HG03378 (cell line): ENCODE results near the gene CCDC134.

ENCODE experiments used
- ATAC-seq: cut with Tn5 transposase; IDR thresholded peaks from one replicate; pipeline ENCODE4 v1.9.1; 2021; ENCODE audit warnings: mild to moderate bottlenecking, moderate library complexity; ENCODE audit not compliant: unreplicated experiment

The CCDC134 gene

GRCh38 chr22:41800348-41801146, at the start of gene CCDC134:
Gene CCDC134 (plus strand): TSS chr22:41800679. CDS start chr22:41808891, 8,212 bp downstream.
- ATAC-seq, result no peak

GRCh38 chr22:41752011-41752970, 48.2 kb upstream of the CCDC134 start:
- ATAC-seq, result no peak

- ATAC-seq, result no peak
Observed at GRCh38 chr22:41753984-41754383, 46.5 kb upstream of the CCDC134 start.

GRCh38 chr22:41757502-41757901, 43.0 kb upstream of the CCDC134 start:
- ATAC-seq, result no peak

- no peak for ATAC-seq
Observed at GRCh38 chr22:41758231-41758630, 42.2 kb upstream of the CCDC134 start.

GRCh38 chr22:41762980-41763779, 37.3 kb upstream of the CCDC134 start:
- no peak for ATAC-seq

- ATAC-seq, result no peak
Observed at GRCh38 chr22:41766476-41766875, 34.0 kb upstream of the CCDC134 start.

- ATAC-seq, result no peak
Observed at GRCh38 chr22:41768430-41768829, 32.0 kb upstream of the CCDC134 start.

- ATAC-seq, result no peak
Observed at GRCh38 chr22:41770715-41771468, 29.6 kb upstream of the CCDC134 start.

GRCh38 chr22:41772198-41772597, 28.3 kb upstream of the CCDC134 start:
- ATAC-seq, result no peak

- no peak for ATAC-seq
Observed at GRCh38 chr22:41772645-41773044, 27.8 kb upstream of the CCDC134 start.

GRCh38 chr22:41775338-41775737, 25.1 kb upstream of the CCDC134 start:
- ATAC-seq, result no peak

- ATAC-seq, result no peak
Observed at GRCh38 chr22:41775976-41776375, 24.5 kb upstream of the CCDC134 start.

GRCh38 chr22:41776381-41776780, 24.1 kb upstream of the CCDC134 start:
- ATAC-seq, result no peak

GRCh38 chr22:41777749-41778425, 22.6 kb upstream of the CCDC134 start:
- no peak for ATAC-seq

- no peak for ATAC-seq
Observed at GRCh38 chr22:41779929-41780505, 20.5 kb upstream of the CCDC134 start.

GRCh38 chr22:41780746-41781505, 19.6 kb upstream of the CCDC134 start:
- peak; percentile 78 for ATAC-seq

GRCh38 chr22:41781507-41781906, 19.0 kb upstream of the CCDC134 start:
- peak; percentile 22 for ATAC-seq

GRCh38 chr22:41782316-41782715, 18.2 kb upstream of the CCDC134 start:
- ATAC-seq, result no peak
